ENCODE data around the gene CUBN. TPM values are rescaled to one million over a fixed set of nuclear protein-coding genes. Genes with fewer than 3 reads are reported as not detected.
"Not testable (repeated sequence)": the region's sequence is repeated elsewhere in the genome, so short reads cannot be mapped to it uniquely, and the experiment has no call there.

Gene CUBN
- total RNA-seq, 1 donor from 2014 or later, result 0.22 TPM

DNA sequence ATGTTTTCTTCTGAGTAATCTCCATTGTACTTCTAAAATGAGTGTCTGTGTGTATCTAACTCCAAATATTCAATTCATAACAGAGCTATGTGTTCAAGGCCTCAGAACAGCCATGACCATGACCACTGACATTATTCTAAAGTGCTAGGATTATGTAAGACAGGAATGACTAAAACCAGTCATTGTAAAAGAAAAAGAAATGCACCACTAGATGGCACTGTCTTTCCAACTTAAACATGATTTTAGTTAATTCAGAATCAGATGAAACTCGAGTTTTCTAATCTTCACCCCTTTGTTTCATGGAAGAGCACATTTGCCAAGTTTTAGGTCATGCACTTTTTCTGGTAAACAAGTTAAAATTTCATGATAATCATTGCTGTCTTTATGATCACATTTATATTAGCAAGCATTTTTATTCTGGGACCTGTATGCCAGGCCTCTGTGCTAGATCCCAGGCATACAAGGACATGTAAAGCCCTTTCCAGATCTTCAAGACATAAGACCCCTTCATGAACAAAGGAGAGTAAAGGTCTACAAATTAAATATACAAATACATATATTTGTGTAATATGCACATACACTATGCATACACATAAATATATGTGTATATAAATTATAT, 286.2 kb downstream of the CUBN start:
- ATAC-seq (ENCODE audit: poor library complexity) (peak; percentile 77), DNase-seq (no peak)
- intact Hi-C loops (cut with DNase I), result loop anchor here (5.0 kb wide), 1 partner anchor 414 kb away; no protein-coding TSS in a partner anchor

DNA sequence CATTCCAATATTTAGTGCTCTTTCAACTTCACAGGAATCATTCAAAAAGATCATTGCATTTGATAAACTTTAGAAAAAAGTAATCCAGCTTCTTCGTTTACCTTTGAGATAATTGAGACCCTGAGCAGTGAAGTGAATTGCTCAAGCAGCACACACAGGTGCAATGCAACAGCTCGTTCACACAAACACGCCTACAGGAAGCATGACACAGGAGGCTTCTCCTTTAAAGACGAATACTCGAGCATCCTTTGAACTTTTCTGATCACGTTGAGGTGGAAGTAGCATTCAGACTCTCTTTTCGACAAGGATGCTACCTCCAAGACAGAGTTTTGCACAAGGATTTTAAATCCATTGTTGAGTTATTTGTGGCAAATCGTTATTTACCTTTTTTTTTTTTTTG, 294.4 kb downstream of the CUBN start:
- DNase-seq (no peak), ATAC-seq (ENCODE audit: poor library complexity) (no peak)
- intact Hi-C loops (cut with DNase I), result loop anchor here (10.0 kb wide), 1 partner anchor 600 kb away; no protein-coding TSS in a partner anchor

DNA sequence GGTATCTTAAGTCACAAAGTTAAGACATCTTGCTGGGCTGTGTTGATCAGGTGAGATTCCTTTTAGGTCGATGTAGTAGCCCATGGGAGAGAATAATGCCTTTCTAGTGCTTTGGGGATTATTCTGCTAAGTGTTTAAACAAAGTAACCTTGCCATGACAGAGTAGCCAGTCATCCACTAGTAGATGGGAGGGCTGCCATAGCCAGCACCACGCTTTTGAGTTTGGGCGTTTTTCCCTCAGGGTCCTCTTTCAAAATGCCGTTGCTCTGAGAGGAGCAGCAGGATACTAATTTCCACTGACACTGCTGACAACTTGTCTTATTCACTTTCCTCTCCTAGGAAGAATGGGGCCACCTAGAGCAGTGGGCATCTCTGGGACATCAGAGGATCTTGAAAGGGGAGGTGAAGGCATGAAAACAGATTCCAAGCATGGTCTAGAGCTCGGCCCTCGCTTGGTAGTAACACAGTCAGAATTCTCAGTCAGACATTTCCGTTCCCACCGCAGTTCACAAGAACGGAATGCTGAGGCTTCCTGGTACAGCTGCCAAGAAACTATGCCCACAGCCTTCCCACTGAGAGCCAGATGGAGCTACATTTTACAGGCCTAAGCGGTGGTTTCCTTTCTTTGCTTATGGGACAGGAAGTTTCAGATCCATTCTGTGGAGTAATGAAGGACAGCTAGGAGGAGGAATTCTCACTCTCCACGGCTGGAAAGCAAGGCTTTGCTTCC, 297.1 kb downstream of the CUBN start:
- intact Hi-C loops (cut with DNase I), result loop anchor here (10.0 kb wide), 1 partner anchor 602 kb away; no protein-coding TSS in a partner anchor
- DNase-seq (no peak), ATAC-seq (ENCODE audit: poor library complexity) (peak; percentile 45)

DNA sequence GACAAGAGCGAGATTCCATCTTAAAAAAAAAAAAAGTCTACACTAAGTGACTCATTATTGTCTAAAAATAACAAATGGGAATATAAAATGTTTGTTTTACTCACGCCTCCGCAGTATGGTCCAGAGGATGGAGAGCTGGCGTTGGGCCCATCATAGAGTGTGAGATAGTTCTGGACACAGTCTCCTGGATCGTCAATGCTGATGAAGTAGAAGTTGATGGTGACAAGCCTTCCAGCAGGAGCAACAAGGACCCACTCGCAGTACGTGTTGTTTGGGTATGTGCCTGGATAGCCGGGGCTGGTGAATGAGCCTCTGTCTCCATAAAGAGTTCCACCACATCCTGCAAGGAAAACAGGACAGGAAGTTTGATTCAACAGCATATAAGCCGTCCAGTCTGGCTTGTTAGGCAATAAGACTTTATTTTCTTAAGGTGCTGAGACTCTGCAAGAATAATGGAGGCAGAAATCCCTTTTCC, 300.9 kb downstream of the CUBN start:
- intact Hi-C loops (cut with DNase I), result no loop called here
- DNase-seq (no peak), ATAC-seq (ENCODE audit: poor library complexity) (peak; percentile 20)

DNA sequence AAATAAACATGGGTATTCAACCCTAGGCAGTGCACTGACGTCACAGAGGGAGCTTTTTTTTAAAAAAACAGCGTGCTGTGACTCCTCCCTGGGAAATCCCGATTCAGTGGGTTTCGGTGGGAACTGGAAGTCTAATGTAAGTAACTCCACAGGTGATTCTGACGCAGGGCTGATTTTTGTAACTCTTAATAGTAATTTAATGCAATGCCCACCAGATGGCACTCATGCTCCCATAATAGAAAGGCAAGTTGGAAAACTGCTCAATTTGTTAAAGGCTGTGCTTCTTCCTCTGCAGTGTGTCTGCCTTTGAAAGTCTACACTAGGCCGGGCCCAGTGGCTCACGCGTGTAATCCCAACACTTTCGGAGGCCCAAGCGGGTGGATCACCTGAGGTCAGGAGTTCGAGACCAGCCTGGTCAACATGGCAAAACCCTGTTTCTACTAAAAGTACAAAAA, 301.5 kb downstream of the CUBN start:
- ATAC-seq (ENCODE audit: poor library complexity), result peak; percentile 87
- intact Hi-C loops (cut with DNase I), result no loop called here
- DNase-seq, result peak; percentile 57

DNA sequence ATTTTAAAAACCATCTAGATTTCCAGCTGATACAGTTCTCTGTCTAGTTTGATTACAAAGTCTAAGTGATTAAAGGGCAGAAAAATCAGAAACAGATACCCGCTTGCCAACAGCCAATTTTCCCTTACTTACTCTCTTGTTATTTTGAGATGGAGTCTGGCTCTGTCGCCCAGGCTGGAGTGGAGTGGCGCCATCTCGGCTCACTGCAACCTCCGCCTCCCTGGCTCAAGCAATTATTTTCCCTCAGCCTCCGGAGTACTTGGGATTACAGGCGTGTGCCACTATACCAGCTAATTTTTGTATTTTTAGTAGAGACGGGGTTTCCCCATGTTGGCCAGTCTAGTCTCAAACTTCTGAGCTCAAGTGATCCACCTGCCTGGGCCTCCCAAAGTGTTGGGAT, 302.1 kb downstream of the CUBN start:
- ATAC-seq (ENCODE audit: poor library complexity); DNase-seq; intact Hi-C loops (cut with DNase I): not testable (repeated sequence)

DNA sequence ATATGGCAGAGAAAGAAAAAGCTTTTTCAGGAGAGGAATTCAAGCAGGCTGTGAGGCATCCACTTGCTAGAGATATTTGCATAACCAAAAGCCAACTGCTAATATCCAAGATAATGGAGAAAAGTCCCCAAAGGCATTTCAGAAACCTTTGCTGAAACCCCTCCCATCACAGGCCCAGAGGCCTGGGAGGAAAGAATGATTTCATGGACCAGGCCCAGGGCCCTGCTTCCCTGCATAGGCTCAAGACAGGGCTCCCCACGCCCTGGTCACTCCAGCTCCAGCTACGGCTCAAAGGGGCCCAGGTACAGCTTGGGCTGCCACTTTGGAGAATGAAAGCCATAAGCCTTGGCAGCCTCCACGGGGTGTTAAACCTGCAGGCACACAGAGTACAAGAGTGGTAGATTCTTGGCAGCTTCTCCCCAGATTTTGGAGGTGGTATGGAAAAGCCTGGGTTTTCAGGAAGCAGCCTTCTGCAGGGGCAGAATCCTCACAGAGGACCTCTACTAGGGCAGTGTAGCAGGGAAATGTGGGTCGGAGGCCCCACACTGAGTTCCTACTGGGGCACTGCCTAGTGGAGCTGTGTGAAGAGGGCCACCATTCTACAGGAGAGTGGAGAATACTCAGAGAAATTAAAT, 306.8 kb downstream of the CUBN start:
- intact Hi-C loops (cut with DNase I), result no loop called here
- ATAC-seq (ENCODE audit: poor library complexity) (no peak), DNase-seq (no peak)

DNA sequence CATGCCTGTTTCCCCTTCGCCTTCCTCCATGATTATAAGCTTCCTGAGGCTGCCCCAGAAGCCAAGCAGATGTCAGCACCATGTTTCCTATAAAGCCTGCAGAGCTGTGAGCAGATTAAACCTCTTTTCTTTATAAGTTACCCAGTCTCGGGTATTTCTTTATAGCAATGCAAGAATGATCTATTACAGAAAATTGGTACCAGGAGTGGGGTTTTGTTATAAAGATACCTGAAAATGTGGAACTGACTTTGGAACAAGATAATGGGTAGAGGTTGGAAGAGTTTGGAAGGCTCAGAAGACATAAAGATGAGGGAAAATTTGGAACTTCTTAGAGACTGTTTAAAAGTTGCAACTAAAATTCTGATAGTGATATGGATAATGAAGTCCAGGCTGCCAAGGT, 307.6 kb downstream of the CUBN start:
- intact Hi-C loops (cut with DNase I), result no loop called here
- DNase-seq (no peak), ATAC-seq (ENCODE audit: poor library complexity) (no peak)

DNA sequence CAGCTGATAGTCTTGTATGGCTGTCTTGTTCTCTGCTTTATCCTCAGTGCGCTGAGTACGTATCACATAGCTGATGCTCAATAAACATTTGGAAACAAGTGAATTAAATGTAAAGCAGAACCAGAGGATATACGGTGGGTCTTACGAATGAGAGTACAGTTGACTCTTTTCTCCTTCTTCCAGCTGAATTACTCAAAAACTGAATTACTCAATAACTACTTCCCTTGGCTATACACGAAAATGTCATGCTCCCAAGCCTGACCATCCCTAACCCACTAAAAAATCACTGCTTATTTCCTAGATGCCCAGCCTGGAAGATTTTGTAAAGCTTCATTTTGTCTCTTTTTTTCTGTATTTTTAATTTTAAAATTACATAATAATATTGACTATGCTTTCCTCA, 309.2 kb downstream of the CUBN start:
- no peak for ATAC-seq (ENCODE audit: poor library complexity)
- no peak for DNase-seq
- intact Hi-C loops (cut with DNase I), result no loop called here

DNA sequence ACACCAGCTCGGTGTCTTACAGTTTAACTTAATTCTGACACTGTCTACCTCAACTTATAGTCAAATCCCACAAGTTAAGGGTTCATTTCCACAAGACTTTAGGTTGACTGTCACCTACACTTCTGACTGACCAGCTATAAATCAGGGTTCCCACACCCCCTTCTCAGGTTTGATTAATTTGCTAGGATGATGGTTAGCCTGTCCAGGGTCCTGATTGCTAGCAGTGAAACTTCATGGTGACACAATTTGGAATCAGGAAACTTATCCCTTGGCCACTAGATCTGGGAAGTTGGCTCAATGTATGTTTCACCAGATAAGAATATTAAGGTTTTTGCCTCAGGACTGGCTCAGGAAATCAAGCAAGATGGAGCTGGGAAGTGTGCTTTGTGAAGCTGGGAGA, 309.6 kb downstream of the CUBN start:
- intact Hi-C loops (cut with DNase I), result no loop called here
- no peak for DNase-seq
- ATAC-seq (ENCODE audit: poor library complexity), result no peak

DNA sequence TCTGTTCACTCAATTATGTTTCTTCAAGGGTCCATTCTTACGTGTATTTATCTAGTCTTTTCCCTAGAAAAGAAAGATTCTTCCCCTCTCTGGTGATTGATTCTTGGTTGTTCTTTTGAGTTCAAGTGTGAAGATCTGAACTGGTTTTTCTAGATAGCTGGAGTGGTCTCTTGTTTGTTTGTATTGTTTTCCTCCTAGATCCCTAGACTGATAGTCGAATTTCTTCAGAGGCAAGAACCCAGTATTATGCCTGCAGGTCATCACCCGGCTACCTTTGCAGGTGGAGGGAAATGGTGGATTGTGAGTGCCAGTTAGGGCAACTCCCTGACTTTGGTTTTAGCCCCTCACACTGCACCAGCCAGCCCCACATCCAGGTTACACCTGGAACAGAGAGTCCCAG, 310.2 kb downstream of the CUBN start:
- no peak for ATAC-seq (ENCODE audit: poor library complexity)
- intact Hi-C loops (cut with DNase I), result no loop called here
- DNase-seq, result no peak

DNA sequence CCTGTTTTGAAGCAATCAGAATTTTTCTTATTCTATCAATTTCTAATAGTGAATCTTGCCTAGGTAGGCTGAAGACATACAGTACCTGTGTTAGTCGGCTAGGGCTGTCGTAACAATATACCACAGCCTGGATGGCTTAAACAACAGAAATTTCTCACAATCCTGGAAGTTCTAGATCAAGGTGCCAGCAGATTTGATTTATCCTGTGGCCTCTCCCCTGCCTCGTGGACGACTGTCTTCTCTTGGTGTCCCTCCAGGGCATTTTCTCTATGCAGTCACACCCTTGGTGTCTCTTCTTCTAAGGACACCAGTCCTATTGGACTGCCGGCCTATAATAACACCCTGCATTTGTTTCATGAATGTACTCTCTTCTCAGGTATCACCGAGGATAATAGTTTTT, 310.6 kb downstream of the CUBN start:
- intact Hi-C loops (cut with DNase I), result no loop called here
- ATAC-seq (ENCODE audit: poor library complexity) (no peak), DNase-seq (no peak)

DNA sequence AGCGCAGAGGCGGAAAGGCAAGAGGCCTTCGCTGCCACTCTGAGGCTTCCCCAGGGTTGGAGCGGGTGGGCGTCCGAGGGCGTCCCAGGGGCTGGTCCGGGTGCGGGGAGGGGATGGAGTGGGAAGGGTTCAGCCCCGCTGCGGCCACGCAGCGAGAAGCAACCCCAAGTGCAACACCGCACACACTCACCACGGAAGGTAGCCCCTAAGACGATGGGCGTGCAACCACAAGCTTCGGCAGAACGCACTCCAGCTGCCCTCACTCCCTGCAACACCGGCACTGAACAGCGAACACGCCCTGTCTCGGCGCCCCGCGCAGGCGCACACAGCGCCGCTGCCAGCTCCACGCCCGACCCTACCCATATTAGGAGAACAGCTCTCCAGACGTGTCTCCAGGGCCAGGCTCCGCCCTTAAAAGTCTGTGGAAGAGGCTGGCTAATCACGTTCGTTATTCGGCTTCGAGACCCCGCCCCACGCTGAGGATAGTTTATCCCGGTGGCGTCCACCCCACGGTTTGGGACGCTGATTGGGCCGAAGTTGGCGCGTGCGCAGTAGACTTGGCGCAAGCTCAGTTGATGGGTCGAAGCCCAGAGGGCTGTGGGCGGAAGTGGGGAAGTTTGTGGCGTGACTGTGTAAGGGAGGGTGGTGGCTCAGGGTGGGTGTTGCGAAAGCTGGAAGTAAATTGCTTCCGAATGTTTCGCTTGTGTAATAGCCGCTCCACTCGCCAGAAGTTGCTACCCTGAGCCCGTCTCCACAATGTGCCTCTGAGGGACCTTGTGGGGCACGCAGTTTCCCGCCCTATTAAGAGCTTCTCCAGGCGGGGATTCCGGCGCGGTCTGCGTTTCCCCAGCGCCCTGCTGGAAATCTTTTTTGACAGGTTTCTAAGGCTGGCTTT, 312.2 kb downstream of the CUBN start, which contains the start of gene RSU1:
TSS of gene RSU1 (minus strand) at position 300 of the 895 bp plus-strand sequence. CDS start 343 bp downstream, outside the sequence.
- peak; percentile 100 for DNase-seq
- ATAC-seq (ENCODE audit: poor library complexity), result peak; percentile 98
- intact Hi-C loops (cut with DNase I), result no loop called here

DNA sequence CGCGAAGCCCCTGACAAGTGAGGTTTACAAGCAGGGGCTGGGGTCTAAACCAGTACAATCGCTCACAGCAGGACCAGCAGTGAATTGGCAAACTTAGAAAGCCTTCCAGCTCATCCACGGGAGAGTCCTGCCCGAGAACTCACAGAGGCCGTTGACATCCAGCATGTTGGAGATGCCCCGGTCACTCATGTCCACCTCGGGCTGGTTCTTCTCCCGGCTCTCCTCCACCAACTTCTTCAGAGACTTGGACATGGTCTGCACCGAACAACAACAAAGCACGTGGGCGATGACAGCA, 312.8 kb downstream of the CUBN start:
- ATAC-seq (ENCODE audit: poor library complexity) (peak; percentile 18), DNase-seq (no peak)
- intact Hi-C loops (cut with DNase I), result no loop called here

DNA sequence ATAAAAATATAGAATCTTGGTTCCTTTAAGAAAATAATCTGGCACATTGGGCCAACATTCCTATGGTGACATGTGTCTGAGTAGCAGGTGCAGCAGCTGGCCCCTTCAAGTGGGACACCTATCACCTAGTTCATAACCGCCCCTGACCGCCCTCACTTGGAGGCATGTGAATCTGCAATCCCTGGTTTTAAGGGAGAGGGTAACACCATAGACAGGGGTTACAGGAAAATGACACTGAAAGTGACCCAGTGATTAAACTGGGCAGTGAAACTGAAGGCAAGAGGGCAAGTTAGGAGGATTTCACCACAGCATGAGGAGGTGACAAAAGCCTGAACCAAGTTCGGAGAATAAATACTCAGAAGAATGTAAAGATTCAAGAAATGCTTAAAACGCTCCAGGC, 313.4 kb downstream of the CUBN start:
- DNase-seq (no peak), ATAC-seq (ENCODE audit: poor library complexity) (no peak)
- intact Hi-C loops (cut with DNase I), result no loop called here

DNA sequence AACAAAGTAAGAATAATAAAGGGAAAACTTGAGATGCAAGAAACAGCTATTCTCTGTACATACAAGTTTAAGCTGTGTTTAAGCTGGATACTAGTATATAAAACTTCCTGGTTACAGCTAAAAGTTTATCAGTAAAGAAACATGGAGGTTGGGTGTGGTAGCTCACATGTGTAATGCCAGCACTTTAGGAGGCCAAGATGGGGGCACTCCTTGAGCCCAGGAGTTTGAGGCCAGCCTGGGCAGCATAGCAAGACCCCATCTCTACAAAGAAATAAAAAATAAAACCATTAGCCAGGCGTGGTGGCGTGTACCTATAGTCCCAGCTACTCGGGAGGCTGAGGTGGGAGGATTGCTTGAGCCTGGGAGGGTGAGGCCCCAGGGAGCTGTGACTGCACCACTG, 315.6 kb downstream of the CUBN start:
- ATAC-seq (ENCODE audit: poor library complexity) (no peak), DNase-seq (no peak)
- intact Hi-C loops (cut with DNase I), result no loop called here

DNA sequence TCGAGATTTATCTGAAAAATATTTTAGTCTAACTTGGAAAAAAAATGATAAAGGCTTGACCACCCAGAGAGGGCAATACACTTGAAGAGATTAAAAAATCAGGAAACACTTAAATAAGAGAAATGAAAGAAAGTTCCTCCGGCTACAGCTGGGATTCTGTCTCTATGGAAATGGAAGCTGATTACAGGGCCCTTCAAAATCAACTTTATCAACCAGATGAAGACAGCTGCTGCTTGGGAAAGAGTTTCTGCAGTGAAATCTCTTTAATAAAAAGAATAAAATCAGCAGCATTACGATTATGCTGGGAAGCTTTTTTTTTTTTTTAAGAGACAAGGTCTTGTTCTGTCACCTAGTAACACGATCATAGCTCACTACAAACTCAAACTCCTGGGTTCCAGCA, 316.9 kb downstream of the CUBN start:
- no peak for ATAC-seq (ENCODE audit: poor library complexity)
- intact Hi-C loops (cut with DNase I), result no loop called here

DNA sequence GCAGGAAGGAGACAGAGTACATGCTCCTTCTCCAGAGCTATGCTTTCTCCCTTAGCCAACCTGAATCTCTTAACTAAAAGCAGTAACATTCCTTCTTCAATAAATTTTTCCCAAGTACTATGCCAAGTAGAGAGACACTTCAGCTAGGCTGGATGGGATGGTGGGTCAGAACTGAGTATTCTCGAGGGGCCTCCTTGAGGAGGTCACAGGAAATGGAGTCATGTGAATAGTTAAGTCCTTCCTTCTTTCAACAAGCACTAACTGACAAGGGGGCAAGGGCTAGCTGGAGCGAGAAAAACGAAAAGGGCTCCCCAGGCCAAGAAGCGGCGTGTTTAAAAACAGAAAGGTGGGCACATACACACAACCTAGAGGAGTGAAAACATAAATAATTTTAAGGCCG, 317.8 kb downstream of the CUBN start:
- DNase-seq (no peak), ATAC-seq (ENCODE audit: poor library complexity) (no peak)
- intact Hi-C loops (cut with DNase I), result no loop called here

More for the DNA sequence above, 316.9 kb downstream of the CUBN start:
- no peak for DNase-seq

DNA sequence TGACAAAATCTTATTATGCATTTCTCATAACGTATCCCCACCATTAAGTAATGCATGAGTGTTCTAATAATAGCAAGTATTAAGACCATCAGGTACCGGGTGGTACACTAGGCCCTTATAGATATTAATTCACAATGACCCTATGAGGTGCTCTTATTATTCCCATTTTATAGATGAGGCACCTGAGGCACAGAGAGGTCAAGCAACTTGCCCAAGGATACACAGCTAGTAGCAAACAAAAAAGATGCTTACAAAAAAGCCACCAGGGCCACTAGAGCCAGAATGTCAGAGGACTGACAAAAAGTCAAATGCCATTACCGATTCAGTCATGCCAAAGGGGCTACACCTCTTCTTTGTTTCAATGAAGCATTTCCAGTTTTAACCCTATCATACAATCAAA, 318.3 kb downstream of the CUBN start:
- ATAC-seq (ENCODE audit: poor library complexity) (no peak), DNase-seq (no peak)
- intact Hi-C loops (cut with DNase I), result no loop called here

Data from Right ventricle myocardium superior (tissue), 1 donor.